HUES48 (cell line): Measurements from ENCODE around the gene KCNQ2.

Experiments used
- H3K27ac ChIP-seq: one replicate; pipeline ENCODE4 v1.7.0; 2013; ENCODE audit warnings: low read depth, low read length, inconsistent platforms
- H3K27me3 ChIP-seq: 2 replicates; pipeline ENCODE4 v1.6.1; 2013; ENCODE audit warnings: mild to moderate bottlenecking, low read length; ENCODE audit not compliant: control insufficient read depth, insufficient read depth
- H3K36me3 ChIP-seq: 2 replicates; pipeline ENCODE4 v1.6.1; 2013; ENCODE audit warnings: low read length; ENCODE audit not compliant: control insufficient read depth, insufficient read depth
- H3K4me1 ChIP-seq: 2 replicates; pipeline ENCODE4 v1.6.1; 2013; ENCODE audit warnings: mild to moderate bottlenecking, low read length; ENCODE audit not compliant: control insufficient read depth, insufficient read depth
- H3K4me3 ChIP-seq: 2 replicates; pipeline ENCODE4 v1.5.1; 2013; ENCODE audit warnings: mild to moderate bottlenecking, low read depth, low read length
- H3K9ac ChIP-seq: 2 replicates; pipeline ENCODE4 v1.6.1; 2013; ENCODE audit warnings: mild to moderate bottlenecking, low read depth, low read length, moderate library complexity
- H3K9me3 ChIP-seq: 2 replicates; pipeline ENCODE4 v1.6.1; 2013; ENCODE audit warnings: low read length; ENCODE audit not compliant: control insufficient read depth, insufficient read depth

Gene KCNQ2

DNA sequence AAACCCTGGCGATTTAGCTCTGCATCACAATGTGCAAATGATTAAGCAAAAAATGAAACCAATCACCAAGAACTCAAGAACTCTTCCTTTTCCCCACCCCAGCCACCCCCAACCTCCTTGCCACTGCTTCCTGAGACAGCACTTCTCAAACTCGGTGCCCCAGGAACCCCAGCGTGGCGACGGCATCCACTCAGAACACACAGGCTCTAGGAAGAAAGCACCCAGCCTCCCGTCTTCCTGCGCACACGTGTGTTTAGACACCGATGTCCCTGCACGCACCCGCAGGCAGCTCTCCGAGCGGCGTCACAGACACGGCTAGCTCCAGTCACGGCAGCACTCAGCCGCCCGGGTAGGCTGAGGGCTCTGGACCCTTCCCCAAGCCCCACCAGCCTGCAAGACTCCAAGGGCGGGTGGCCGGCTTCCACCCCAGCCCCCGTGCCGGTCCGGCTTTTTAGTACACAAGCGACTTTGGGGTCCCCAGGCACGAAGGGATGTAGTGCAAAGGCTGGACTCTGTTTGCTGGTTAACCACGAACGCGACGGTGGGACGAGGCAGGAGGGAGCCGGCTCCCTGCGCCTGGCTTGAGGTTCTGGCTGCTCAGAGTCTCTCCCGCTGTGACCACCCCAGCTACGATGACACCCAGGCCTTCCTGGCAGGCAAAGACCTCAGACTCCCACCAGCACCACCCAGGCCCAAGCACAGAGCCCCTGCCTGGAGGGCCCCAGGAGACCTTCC lies 51.9 kb downstream of the KCNQ2 start:
- Histone ChIP-seq H3K27ac (no peak overlapping the region), H3K4me3 (no peak overlapping the region), H3K36me3 (no peaks in the 10 kb centered on the region), H3K9me3 (no peaks in the 10 kb centered on the region), H3K27me3 (no peaks in the 10 kb centered on the region), H3K4me1 (no peaks in the 10 kb centered on the region), H3K9ac (no peak overlapping the region)

DNA sequence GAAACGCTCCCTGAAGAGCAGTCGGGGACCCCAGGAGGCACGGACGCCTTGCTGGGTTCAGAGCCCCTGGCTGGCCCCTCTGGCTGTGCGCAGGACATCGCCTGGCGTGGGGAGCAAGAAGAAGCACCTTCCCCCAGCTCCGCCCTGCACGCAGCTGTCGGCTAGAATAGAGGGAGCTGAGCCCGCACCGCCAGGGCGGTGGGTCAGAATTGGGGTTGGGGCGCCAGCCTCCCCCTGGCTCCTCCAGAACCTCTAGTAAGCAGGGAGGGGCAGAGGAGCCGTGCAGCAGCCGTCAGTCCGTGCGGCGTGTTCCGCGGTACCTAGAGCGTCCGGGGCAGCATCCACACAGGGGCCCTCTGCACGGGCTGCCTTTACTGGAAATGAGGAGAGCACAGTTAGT lies 53.2 kb downstream of the KCNQ2 start:
- Histone ChIP-seq H3K27me3 (no peaks in the 10 kb centered on the region), H3K27ac (no peak overlapping the region), H3K36me3 (no peaks in the 10 kb centered on the region), H3K4me3 (no peak overlapping the region), H3K4me1 (no peaks in the 10 kb centered on the region), H3K9ac (no peak overlapping the region), H3K9me3 (no peaks in the 10 kb centered on the region)

DNA sequence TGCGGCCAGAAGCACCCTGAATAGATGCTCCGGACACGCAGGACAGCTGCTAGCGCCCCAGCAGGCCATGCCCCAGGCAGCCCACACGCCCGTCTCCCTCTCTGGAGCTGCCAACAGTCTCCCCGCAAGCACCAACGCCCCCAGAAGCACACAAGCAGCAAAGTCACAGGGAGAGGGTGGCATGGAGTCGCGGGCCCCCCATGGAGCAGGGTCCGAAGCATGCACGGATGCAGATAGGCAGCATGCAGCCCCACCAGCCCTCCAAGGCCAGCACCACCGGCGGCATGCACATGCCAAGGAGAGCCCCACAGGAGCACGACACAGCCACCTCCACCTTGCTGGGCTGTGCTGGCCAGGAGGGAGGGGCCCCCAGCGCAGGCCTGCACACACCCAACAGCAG lies 53.8 kb downstream of the KCNQ2 start:
- H3K9me3 ChIP-seq, result no peaks in the 10 kb centered on the region
- no peak overlapping the region for H3K4me3 ChIP-seq
- H3K4me1 ChIP-seq, result no peaks in the 10 kb centered on the region
- no peaks in the 10 kb centered on the region for H3K27me3 ChIP-seq
- no peak overlapping the region for H3K9ac ChIP-seq
- H3K36me3 ChIP-seq, result no peaks in the 10 kb centered on the region
- no peak overlapping the region for H3K27ac ChIP-seq

DNA sequence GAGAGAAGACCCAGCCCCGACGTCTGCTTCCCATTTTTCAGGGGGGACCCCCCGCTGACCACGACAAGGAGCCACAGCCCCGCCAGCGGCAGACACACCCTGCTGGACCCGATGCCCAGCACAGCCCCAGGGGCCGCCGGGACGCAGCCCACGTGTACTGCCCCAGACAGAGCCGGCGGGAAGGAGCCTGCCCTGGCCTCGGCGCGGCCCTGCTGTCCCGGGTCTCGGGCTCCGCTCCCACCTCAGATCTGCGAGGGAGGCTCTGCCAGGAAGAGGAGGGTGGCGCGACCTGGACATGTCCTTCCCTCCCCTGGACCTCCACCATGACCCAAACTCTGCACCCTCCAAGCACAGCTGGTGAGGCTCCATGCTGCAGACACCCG lies 54.7 kb downstream of the KCNQ2 start:
- Histone ChIP-seq H3K36me3 (no peaks in the 10 kb centered on the region), H3K9me3 (no peaks in the 10 kb centered on the region), H3K27ac (no peak overlapping the region), H3K4me3 (no peak overlapping the region), H3K4me1 (no peaks in the 10 kb centered on the region), H3K9ac (no peak overlapping the region), H3K27me3 (no peaks in the 10 kb centered on the region)

DNA sequence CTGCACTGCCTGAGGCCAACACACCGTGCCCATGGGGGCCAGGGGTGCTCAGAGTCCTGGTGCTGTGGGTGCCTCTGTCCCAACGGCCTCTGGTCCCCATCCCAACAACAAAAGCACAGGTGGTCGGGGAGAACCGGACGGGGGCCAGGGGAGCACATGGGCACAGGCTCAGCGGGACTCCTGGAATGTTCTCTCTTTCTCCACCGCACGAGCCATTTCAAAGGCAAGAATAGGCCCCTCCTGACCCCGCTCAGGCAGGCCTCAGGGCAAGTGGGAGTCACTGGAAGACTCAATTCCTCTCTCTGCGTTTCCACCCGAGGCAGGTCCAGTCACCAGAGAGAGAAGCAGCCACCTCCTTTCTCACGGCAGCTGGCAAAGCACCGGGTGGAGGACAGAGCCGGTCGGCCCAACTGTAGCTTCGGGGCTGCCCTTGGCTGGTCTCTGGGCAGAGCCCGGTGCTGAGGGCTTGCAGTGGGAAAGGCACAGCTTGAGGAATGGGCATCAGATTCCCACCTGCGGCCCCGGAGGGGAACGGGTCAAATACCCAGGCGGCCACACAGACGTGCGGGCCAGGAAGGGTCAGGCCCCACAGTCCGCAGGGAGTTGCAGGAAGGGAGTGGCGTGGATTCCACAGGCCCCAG lies 55.2 kb downstream of the KCNQ2 start:
- Histone ChIP-seq H3K27ac (no peak overlapping the region), H3K4me1 (no peaks in the 10 kb centered on the region), H3K36me3 (no peaks in the 10 kb centered on the region), H3K9me3 (no peaks in the 10 kb centered on the region), H3K27me3 (no peaks in the 10 kb centered on the region), H3K9ac (no peak overlapping the region), H3K4me3 (no peak overlapping the region)

DNA sequence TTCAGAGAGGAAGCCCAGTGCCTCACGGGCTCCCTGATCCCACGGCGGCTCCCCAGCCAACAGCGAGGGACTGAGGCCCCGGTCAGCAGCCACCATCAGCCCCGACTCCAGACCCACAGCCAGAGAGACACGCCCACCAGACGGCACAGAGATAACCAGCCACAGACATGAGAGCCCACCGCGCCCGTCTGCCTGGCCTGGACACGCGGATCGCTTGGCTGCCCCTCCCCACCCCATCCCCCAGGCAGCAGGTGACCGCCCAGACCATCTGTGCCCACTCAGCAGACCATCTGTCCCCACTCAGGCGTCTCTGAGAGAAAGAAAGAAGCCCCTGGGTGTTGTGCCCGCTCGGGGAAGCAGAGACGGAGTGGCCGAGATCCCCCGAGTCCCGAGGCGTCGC lies 55.8 kb downstream of the KCNQ2 start:
- no peak overlapping the region for H3K4me3 ChIP-seq
- H3K27ac ChIP-seq, result no peak overlapping the region
- H3K9me3 ChIP-seq, result no peaks in the 10 kb centered on the region
- H3K9ac ChIP-seq, result no peak overlapping the region
- H3K4me1 ChIP-seq, result no peaks in the 10 kb centered on the region
- H3K36me3 ChIP-seq, result no peaks in the 10 kb centered on the region
- H3K27me3 ChIP-seq, result no peaks in the 10 kb centered on the region

DNA sequence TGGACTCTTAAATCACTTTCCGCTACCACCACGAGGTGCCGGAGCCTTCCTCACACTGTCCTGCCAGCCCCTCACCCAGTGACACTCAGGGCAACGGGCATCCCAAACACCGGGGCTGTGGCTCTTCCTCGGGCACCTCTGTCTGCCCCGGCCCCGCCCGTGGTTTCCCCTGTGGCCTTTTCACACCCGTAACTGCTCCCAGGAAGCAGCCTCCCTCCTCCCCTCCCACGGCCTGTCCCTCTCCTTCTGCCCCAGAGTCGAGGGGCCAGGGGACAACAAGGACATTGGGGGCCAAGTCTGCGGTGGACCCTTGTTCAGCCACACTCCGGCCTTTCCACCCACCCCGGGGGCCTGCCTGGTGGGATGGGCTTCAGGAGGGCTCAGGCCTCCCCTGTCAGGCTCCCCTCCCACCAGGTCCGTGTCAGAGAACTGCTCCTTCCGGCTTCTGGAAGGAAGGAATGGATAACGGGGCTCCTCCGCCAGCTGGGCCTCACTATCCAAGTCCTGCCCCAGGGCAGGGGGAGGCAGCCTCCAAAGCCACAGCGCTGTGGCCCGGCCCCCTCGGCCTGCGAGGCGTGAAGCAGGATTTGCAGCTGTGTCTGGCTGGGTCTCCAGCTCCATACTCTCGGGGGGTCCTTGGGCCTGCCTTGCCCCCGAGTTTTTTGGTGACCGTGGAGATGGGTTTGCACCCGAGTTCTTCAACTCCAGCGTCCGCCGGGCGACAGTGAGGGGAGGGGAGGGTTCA lies 56.6 kb downstream of the KCNQ2 start:
- no peak overlapping the region for H3K9ac ChIP-seq

DNA sequence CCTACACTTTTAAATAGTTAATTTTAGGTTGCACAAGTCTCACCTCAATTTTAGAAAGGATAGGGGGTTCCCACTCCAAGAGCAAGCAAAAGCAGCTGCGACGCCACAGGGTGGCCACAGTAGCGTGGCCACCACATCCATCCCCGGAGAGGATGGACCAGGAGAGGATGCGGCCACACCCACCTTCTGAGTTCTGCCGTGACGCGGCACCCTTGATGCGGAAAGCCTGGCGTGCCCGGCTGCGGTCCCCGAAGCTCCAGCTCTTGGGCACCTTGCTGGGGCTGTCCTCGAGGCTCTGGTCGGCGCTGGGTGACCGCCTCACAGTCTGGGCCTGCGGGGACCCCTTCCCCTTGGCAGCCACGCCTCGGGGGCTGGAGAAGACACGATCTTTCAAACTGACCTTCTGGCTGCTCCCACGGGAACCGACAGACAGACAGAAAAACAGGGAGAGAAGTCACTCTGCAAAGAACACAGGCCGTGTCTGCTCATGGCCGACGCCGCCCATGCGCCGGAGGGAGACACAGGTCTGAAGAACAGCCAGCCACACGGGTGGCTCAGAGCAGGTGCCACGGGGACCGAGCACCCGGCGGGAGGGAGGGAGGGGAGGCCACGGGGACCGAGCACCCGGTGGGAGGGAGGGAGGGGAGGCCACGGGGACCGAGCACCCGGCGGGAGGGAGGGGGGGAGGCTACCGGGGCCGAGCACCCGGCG lies 57.6 kb downstream of the KCNQ2 start:
- Histone ChIP-seq H3K36me3 (no peaks in the 10 kb centered on the region), H3K4me3 (no peak overlapping the region), H3K9ac (no peak overlapping the region), H3K27me3 (no peaks in the 10 kb centered on the region), H3K9me3 (no peaks in the 10 kb centered on the region), H3K27ac (no peak overlapping the region), H3K4me1 (no peaks in the 10 kb centered on the region)

More for the DNA sequence above, 56.6 kb downstream of the KCNQ2 start:
- H3K36me3 ChIP-seq, result no peaks in the 10 kb centered on the region
- no peaks in the 10 kb centered on the region for H3K27me3 ChIP-seq
- H3K4me1 ChIP-seq, result no peaks in the 10 kb centered on the region
- H3K27ac ChIP-seq, result no peak overlapping the region
- H3K4me3 ChIP-seq, result no peak overlapping the region
- no peaks in the 10 kb centered on the region for H3K9me3 ChIP-seq

DNA sequence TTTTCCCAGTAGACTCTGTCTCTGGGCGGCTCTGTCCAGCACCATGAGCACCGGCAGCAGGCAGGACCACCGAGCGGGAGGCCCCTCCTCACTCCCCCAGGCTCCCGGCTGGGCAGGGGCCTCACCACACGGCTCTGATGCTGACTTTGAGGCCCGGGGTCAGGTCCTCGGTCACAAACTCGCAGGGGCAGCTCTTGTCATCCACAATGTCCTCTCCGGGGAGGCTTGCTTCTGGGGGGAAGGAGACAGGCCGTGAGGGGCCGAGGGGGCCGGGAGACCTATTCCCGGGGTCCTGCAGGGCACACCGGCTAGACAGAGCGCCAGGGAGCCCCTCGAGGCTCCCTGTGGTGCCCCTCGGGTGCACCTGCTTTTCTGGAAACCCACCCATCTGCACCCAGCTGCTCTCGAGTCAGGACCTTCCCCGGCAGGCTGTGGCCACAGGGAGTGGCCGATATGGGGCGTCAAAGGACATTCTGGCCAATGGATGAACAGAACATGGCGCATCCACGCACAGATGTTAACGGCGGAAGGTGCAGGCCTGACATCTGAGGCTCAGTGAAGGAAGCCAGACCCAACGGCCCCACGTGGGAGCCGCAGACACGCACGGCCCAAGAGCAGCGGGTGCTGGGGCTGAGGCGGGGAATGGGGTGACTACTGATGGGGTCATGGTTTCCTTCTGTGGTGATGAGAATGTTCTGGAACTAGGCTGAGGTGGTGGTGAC lies 58.3 kb downstream of the KCNQ2 start:
- Histone ChIP-seq H3K4me1 (peaks cover 3% of the 10 kb centered on the region; the same call in 1 of the 2 replicates), H3K9me3 (no peaks in the 10 kb centered on the region), H3K36me3 (no peaks in the 10 kb centered on the region), H3K9ac (no peak overlapping the region), H3K27me3 (no peaks in the 10 kb centered on the region), H3K27ac (no peak overlapping the region), H3K4me3 (no peak overlapping the region)

DNA sequence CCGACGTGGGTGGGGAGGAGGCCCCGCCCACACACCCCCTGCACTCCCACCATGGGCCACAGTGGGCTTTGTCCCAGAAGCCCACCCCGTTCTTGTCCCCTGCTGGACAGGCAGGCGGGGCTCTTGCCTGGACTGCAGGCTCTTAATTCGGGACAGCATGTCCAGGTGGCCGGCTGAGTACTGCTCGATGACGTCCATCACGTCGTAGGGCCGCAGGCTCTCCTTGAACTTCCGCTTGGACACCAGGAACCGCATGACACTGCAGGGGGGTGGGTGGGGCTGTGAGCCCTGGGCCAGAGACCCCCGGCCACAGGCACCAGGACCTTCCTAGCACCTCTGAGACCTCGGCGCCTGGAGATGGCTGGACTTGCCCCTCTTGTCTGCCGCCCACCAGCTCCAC lies 59.1 kb downstream of the KCNQ2 start:
- Histone ChIP-seq H3K27ac (no peak overlapping the region), H3K27me3 (no peaks in the 10 kb centered on the region)

More for the DNA sequence above, 59.1 kb downstream of the KCNQ2 start:
- no peaks in the 10 kb centered on the region for H3K36me3 ChIP-seq
- H3K9ac ChIP-seq, result no peak overlapping the region
- H3K4me3 ChIP-seq, result no peak overlapping the region
- H3K9me3 ChIP-seq, result no peaks in the 10 kb centered on the region
- H3K4me1 ChIP-seq, result peaks cover 3% of the 10 kb centered on the region; the same call in 1 of the 2 replicates
